GM12878 (cell line): ENCODE data around the gene CCDC57. TPM values are rescaled to one million over a fixed set of nuclear protein-coding genes. Genes with fewer than 3 reads are reported as not detected.

Experiments used
- ATAC-seq: fragments of 200-7000 bp; cut with Tn5 transposase; 3 replicates; pipeline ENCODE4 v1.9.1; 2020; ENCODE audit warnings: mild to moderate bottlenecking, moderate library complexity
- BruUV-seq: library from RNA; stranded (reverse); fragments of 400-500 nt; replicated peaks from 2 replicates; lab custom pipeline; 2021; lab: Mats Ljungman, UMichigan
- CTCF ChIA-PET: fragments of 300-600 bp; sonication (Branson Sonifier 250); formaldehyde crosslinking; extraction: SDS; loops from one replicate; lab custom pipeline; 2021; ENCODE audit warnings: inconsistent platforms; lab: Yijun Ruan, JAX
- POLR2A ChIA-PET: fragments of 350-600 bp; formaldehyde crosslinking; extraction: SDS; loops from one replicate; lab custom pipeline; 2021; ENCODE audit warnings: inconsistent platforms; lab: Charles Lee
- RAD21 ChIA-PET: fragments of 300-600 bp; sonication (Branson Sonifier 250); formaldehyde crosslinking; loops from one replicate; lab custom pipeline; 2023; ENCODE audit warnings: antibody characterized with exemption; ENCODE audit not compliant: unreplicated experiment; lab: Charles Lee
- SMC1A ChIA-PET: fragments of 300-600 bp; sonication (Branson Sonifier 250); formaldehyde crosslinking; loops from one replicate; lab custom pipeline; 2023; ENCODE audit not compliant: unreplicated experiment, uncharacterized antibody; lab: Charles Lee
- DNase-seq: peaks from one replicate; pipeline ENCODE4 v3.0.0-alpha.2; 2011; ENCODE audit warnings: low read depth, low spot score
- FAIRE-seq: peaks from 3 replicates; lab custom pipeline; 2011; peaks lifted over from hg19 to GRCh38; lab: Jason Lieb, UNC
- H2AFZ ChIP-seq: 2 replicates; pipeline ENCODE4 v1.6.0; 2011; ENCODE audit warnings: low read depth, low read length, control low read depth; ENCODE audit not compliant: control insufficient read depth
- H3K27ac ChIP-seq: 2 replicates; pipeline ENCODE4 v1.5.1; 2011; ENCODE audit warnings: control low read depth; ENCODE audit not compliant: control insufficient read depth, insufficient read depth
- H3K27me3 ChIP-seq, 2 experiments: replicated peaks in 1 of 2; 2 replicates each; pipeline versions ENCODE4 v1.6.0 to v1.6.1; 2011; ENCODE audit warnings: low read length in 1 of 2; ENCODE audit not compliant: control insufficient read depth in 2 of 2, insufficient read depth in 2 of 2
- H3K36me3 ChIP-seq, 2 experiments: 2 replicates each; pipeline ENCODE4 v1.5.1; 2011; ENCODE audit warnings: low read length in 1 of 2; ENCODE audit not compliant: control insufficient read depth in 2 of 2, insufficient read depth in 2 of 2
- H3K4me1 ChIP-seq: 2 replicates; pipeline ENCODE4 v1.6.1; 2011; ENCODE audit warnings: mild to moderate bottlenecking, low read length, moderate library complexity, mixed read lengths; ENCODE audit not compliant: control insufficient read depth, insufficient read depth
- H3K4me2 ChIP-seq: 2 replicates; pipeline ENCODE4 v1.6.0; 2011; ENCODE audit warnings: control low read depth; ENCODE audit not compliant: control insufficient read depth, insufficient read depth
- H3K4me3 ChIP-seq: fragments of 200-600 bp; sonication (generic); 2 replicates; pipeline ENCODE4 v1.5.1; 2016
- H3K79me2 ChIP-seq: 2 replicates; pipeline ENCODE4 v1.6.0; 2011; ENCODE audit warnings: low read length; ENCODE audit not compliant: control insufficient read depth, insufficient read depth
- H3K9ac ChIP-seq: 2 replicates; pipeline ENCODE4 v1.8.0; 2011; ENCODE audit warnings: low read length, control low read depth, mixed read lengths; ENCODE audit not compliant: control insufficient read depth, insufficient read depth
- H3K9me3 ChIP-seq: replicated peaks from 3 replicates; pipeline ENCODE4 v1.5.1; 2011; ENCODE audit warnings: mild to moderate bottlenecking, low read length; ENCODE audit not compliant: control insufficient read depth, insufficient read depth
- H4K20me1 ChIP-seq: 2 replicates; pipeline ENCODE4 v1.6.0; 2011; ENCODE audit not compliant: control insufficient read depth, insufficient read depth
- CTCF ChIP-seq, 3 experiments: IDR thresholded peaks in 2 of 3; conservative IDR thresholded peaks in 1 of 3; 2 replicates each; pipeline ENCODE4 v1.5.1; 2011; ENCODE audit warnings: low read depth in 3 of 3, low read length in 3 of 3, mild to moderate bottlenecking in 3 of 3, control low read depth in 2 of 3, moderate library complexity in 2 of 3, inconsistent platforms in 1 of 3, mixed read lengths in 1 of 3; ENCODE audit not compliant: control insufficient read depth in 2 of 3, insufficient read depth in 1 of 3; ENCODE audit errors: extremely low read depth in 1 of 3
- DPF2 ChIP-seq: fragments of 450-650 bp; IDR thresholded peaks from 2 replicates; pipeline ENCODE4 v1.6.1; 2017; ENCODE audit warnings: mild to moderate bottlenecking
- EP300 ChIP-seq, 2 experiments: fragments of 150-350 bp in 1 of 2; IDR thresholded peaks; 2 replicates each; pipeline ENCODE4 v1.6.1; 2011 to 2012; ENCODE audit warnings: low read depth in 2 of 2, low read length in 2 of 2, borderline replicate concordance in 1 of 2, improper control_type of control experiment in 1 of 2, inconsistent platforms in 1 of 2; ENCODE audit not compliant: control insufficient read depth in 1 of 2
- EZH2 ChIP-seq: IDR thresholded peaks from 2 replicates; pipeline ENCODE4 v1.6.1; 2012; ENCODE audit warnings: low read depth, mild to moderate bottlenecking, control low read depth, inconsistent platforms, low read length, borderline replicate concordance; ENCODE audit not compliant: control insufficient read depth
- SRF ChIP-seq, 2 experiments: IDR thresholded peaks; 2 replicates each; pipeline ENCODE4 v1.6.1; 2011; ENCODE audit warnings: low read depth in 2 of 2, low read length in 2 of 2, mild to moderate bottlenecking in 1 of 2, moderate library complexity in 1 of 2
- TARDBP ChIP-seq: IDR thresholded peaks from 2 replicates; pipeline ENCODE4 v1.6.1; 2016; ENCODE audit warnings: borderline replicate concordance
- TBL1XR1 ChIP-seq: IDR thresholded peaks from 2 replicates; pipeline ENCODE4 v1.6.1; 2012; ENCODE audit warnings: low read depth, low read length, improper control_type of control experiment
- ZBTB40 ChIP-seq: fragments of 450-650 bp; IDR thresholded peaks from 2 replicates; pipeline ENCODE4 v1.6.1; 2016; ENCODE audit warnings: mild to moderate bottlenecking, moderate library complexity, borderline replicate concordance
- WGBS: methylation state at CpG from one replicate; pipeline ENCODE4 v1.1.6; 2016; ENCODE audit warnings: low lambda C conversion rate; ENCODE audit not compliant: insufficient replicate concordance, insufficient coverage; ENCODE audit errors: missing lambda C conversion rate; 5-methylcytosine and 5-hydroxymethylcytosine counted together
- in situ Hi-C: fragments of 300-500 bp; cut with MboI; formaldehyde crosslinking; loops from 9 replicates; pipeline ENCODE4 v1.14.3; 2018; ENCODE audit warnings: mixed read lengths
- intact Hi-C: fragments of 100-400 bp; cut with micrococcal nuclease; formaldehyde crosslinking; loops from one replicate; pipeline ENCODE4 v1.14.2; 2022; ENCODE audit not compliant: unreplicated experiment
- polyA plus RNA-seq, 11 experiments: library from polyadenylated mRNA; depleted of rRNA in 4 of 11; unstranded in 6 of 11; stranded (reverse) in 5 of 11; fragments of >200 nt; fragmentation: Nextera tagmentation in 4 of 11; fragmentation: Illumina TruSeq in 1 of 11; extraction: Ambion mirVana in 4 of 11; extraction: Trizol in 1 of 11; gene quantifications; 1 replicate in 1 of 11; 2 replicates in 10 of 11; pipeline versions ENCODE4 v1.2.1 to v1.2.3, GENCODE V29; 2011 to 2016; ENCODE audit warnings: inconsistent platforms in 2 of 11, missing spikeins in 2 of 11, low read depth in 1 of 11
- total RNA-seq, 4 experiments: library from RNA; depleted of rRNA in 3 of 4; stranded (reverse); fragments of >200 nt in 3 of 4; fragmentation: Illumina TruSeq in 1 of 4; extraction: Trizol in 1 of 4; gene quantifications; 2 replicates each; pipeline versions ENCODE4 v1.2.1 to v1.2.3, GENCODE V29; 2013 to 2021

The CCDC57 gene
- total and polyA plus RNA-seq, 10 of the 15 experiments (the other 5 are each of a cell fraction or from before 2014, with no cell fraction given): 5.4 to 123 (median 45.8) TPM

GRCh38 chr17:82226146-82226808, 13.6 kb upstream of the CCDC57 start:
- POLR2A ChIA-PET: interaction anchor here (0.6 kb wide), 1 partner anchor 120 kb away, joined by 3 read pairs; no protein-coding TSS in a partner anchor
- intact Hi-C loops: no loop called here

More at GRCh38 chr17:82226146-82226808, 13.6 kb upstream of the CCDC57 start:
- CTCF ChIA-PET: interaction anchor here (1.0 kb wide), 1 partner anchor 20 kb away, joined by 3 read pairs; no protein-coding TSS in a partner anchor
- no peak overlapping the region for H2AFZ ChIP-seq
- BruUV-seq: no TSS peak
- H3K4me3 ChIP-seq: no peak overlapping the region
- 72% methylated on average over 15 of the region's 15 CpGs for WGBS
- SMC1A ChIA-PET: no interaction called here
- no peaks in the 10 kb centered on the region for H3K9me3 ChIP-seq
- H3K27me3 ChIP-seq: no peaks in the 10 kb centered on the region; a peak in 1 of 4 replicates
- H3K9ac ChIP-seq: no peak overlapping the region
- in situ Hi-C loops: no loop called here
- no peak for DNase-seq
- H3K4me2 ChIP-seq: no peak overlapping the region
- H3K36me3 ChIP-seq: no peaks in the 10 kb centered on the region
- TF ChIP-seq EZH2 (no peak), TBL1XR1 (no peak), TARDBP (no peak), CTCF (IDR thresholded peaks at IDR 0.05 in 2 of 3, conservative IDR thresholded peaks at IDR 0.05 in 1 of 3; ENCODE audit: control insufficient read depth in 2 of 3, extremely low read depth in 1 of 3, insufficient read depth in 1 of 3, low read depth in 3 of 3, low read length in 3 of 3) (no peak), SRF (IDR thresholded peaks at IDR 0.05; ENCODE audit: low read depth in 2 of 2, low read length in 2 of 2) (no peak), ZBTB40 (no peak), DPF2 (no peak), EP300 (IDR thresholded peaks at IDR 0.05; ENCODE audit: borderline replicate concordance in 1 of 2, control insufficient read depth in 1 of 2, low read depth in 2 of 2, low read length in 2 of 2) (no peak)
- ATAC-seq: no peak
- H3K27ac ChIP-seq: no peak overlapping the region
- peaks cover 5% of the 10 kb centered on the region for H3K4me1 ChIP-seq
- peaks cover 32% of the 10 kb centered on the region for H3K79me2 ChIP-seq
- RAD21 ChIA-PET: no interaction called here
- H4K20me1 ChIP-seq: no peaks in the 10 kb centered on the region
- FAIRE-seq: no peak
